Stimulated activated CD4-positive, alpha-beta T cell treated with anti-CD3 and anti-CD28 coated beads, Interleukin-4, amount 100 ng/mL, for 1 hour (primary cell): Measurements from ENCODE around the gene OCIAD2.
"Not testable (repeated sequence)": the region's sequence is repeated elsewhere in the genome, so short reads cannot be mapped to it uniquely, and the experiment has no call there.

Experiments used
- DNase-seq: peaks from one replicate; pipeline ENCODE4 v3.0.0-alpha.2; 2020

Gene OCIAD2

DNA sequence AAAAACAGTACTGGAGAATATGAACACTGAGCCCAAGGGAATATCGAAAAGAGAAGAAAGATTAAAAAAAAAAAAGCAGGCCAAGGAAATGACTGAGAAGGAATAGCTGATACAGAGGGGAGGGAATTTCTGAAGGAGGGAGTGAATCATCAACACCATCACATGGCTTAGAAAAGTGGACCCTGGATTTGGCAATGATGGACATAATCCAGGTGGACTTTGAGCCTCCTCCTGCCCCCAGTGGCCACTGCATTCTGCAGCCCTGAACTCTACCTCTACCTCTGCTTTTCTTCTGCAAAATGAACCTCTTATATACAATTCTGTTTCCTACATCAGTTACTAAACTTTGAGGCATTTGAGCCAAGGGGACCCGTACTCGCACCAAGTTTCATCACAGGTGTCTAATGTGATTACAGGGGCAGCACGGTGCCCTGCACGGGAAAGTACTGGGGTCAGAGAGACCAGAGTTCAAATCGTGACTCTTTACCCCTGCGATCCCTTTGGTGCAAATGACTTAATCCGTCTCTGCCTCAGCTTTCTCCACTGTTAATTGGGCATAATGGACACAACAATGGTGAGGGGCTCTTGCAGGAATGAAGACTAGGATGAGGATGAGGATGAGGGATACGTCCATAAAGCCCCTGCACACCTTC is 1.1 kb downstream of the OCIAD2 start:
- DNase-seq: no peak

DNA sequence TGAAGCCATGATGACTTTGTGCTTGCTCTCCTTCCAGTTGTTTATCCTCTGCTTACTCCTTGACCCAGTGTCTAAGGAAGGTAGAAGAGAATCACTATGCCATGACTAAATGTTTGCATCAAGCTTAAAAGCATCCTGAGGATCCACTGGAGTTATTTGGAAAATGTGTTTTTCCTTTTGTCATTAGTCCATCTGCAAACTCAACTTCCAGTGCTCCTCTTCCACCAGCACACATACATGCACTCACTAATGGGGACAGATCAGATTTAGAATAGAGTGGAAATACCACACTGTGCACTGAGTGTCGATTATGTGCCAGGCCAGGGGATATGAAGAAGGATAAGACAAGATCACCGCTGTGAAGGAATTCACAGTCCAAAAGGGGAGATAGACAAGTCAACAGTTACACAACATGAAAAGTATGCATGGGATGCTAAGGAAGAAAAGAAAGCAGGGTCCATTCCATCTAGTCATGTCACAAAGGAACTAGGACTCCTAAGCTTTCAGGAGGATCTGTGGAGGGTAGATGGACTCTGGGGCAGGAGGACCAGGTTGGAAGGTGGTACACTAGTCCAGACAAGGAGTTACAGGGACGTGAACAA is 1.9 kb downstream of the OCIAD2 start:
- DNase-seq: no peak

DNA sequence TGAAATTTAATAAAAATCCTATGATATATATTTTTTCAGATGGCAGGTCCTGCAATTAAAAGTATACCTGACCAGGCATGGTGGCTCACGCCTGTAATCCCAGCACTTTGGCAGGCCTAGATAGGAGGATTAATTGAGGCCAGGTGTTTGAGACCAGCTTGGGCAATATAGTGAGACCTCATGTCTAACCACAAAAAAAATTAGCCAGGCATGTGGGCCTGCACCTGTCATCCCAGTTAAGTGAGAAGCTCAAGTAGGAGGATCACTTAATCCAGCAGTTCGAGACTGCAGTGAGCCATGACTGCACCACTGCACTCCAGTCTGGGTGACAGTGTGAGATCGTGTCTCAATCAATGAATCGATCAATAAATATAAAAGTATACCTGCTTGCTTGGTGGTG is 2.5 kb downstream of the OCIAD2 start:
- DNase-seq: no peak

DNA sequence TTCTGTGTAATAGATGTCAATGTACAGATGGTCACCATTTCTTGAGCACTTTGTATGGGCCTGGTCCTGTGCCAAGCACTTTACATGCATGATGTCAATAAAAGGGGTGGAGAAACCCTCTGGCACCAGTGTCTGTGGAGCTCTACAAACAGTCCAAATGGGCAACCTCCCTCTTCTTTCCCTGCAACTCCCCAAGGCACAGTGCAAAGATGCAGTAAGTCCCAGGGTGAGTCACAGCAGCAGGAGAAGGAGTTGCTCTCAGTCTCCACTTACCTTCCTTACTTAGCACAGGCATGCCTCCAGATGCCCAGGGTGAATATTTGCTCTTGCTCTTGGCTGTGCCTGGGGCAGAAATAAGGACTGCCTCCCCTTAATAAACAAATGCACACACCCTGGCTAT is 4.3 kb downstream of the OCIAD2 start:
- no peak for DNase-seq

DNA sequence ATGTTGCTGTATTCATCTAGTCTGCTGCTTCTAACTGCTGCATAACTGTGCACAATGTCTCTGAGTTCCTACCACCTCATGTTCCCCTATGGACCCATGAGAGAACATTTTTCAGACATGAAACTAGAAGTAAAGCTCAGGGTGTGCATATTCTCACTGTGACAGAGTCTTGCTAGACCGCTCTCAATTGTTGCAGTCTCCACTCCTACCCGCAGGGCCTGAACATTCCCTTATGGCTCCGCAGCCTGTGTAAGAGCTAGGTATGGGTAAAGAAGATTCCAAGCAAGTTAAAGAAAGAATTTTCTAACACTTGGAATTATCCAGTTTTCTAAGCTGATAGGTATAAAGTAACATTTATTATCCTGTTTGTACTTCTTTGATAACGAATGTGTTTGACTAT is 5.4 kb downstream of the OCIAD2 start:
- DNase-seq: no peak

DNA sequence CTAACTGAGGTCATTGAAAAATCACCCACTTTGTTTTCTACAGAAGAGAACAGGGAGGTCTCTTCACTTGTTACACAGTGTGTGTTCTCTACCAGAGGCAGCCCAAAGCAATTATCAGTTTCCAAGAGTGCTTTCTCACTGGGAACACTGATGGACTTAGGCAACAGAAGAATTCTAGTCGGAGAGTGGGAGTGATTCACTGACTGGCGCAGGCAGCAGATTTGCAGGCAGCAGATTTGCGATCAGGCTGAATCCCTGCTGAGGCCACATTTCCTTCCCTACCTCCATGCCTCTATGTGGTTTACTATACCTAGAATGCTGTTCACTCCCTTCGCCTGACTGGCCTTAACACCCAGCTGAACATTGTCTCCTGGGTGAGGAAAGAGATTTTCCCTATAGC is 6.6 kb downstream of the OCIAD2 start:
- no peak for DNase-seq

DNA sequence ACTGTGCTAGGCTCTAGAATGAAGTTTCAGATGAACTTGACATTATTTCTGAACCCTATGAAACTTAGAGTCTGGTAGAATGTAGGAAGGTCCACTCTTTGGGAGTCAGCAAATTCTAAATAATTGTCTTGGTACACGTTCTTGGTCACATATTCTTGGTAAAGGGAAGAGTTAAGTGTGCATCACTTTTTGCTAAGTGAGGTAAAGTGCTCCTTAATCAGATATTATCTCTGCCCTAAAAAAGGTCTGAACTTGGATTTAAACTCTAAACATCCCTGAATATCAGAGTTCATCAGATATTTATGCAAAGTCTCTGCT is 7.2 kb downstream of the OCIAD2 start:
- DNase-seq: no peak

DNA sequence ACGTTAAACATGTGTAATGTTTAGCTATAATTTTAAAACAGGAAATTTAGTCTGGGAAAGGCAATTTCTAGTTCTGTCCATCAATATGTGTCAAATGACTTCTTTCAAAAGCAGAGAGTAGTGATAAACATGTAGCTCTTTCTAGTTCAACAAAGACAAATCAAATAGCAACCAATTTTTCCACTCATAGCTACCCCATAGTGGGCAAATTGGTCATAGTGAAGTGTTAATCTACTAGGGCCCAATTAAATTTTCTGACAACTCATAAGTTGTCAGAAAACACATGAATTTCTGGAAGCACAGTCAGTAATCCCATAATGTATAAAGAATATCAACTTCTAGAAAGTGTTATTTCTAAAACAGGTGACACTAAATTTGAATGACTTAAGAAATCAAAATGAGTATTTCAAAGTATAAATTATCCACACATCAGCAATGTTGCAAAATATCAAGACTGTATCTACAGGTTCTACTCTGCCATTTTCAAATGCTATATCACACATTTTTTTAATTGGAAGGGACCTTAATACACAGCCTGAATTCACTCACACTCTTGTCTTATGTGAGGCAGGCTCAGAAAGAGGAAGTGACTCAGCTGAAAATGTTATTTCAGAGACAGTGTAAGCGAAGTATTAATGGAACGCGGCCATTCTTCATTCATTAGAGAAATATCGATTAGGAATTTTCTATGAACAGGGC is 7.7 kb downstream of the OCIAD2 start:
- no peak for DNase-seq

DNA sequence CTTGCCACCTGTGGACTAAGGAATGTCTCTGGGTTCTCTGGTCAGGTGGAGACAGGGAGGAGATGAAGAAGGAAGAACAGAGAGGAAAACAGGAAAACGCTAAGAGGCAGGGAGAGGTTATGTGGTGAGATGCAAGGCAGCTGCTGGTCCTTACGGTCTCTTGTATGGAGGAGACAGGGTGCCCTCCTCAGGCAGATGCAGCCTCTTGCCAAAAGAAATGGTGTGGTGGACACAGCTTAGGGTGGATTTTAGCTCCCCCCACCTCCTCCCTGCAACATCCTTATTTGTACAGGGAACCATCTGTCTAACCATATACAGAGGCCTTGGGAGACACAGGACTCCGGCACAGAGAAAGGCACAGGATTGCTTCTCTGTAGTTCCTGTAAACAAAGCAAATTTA is 9.7 kb downstream of the OCIAD2 start:
- DNase-seq: no peak

DNA sequence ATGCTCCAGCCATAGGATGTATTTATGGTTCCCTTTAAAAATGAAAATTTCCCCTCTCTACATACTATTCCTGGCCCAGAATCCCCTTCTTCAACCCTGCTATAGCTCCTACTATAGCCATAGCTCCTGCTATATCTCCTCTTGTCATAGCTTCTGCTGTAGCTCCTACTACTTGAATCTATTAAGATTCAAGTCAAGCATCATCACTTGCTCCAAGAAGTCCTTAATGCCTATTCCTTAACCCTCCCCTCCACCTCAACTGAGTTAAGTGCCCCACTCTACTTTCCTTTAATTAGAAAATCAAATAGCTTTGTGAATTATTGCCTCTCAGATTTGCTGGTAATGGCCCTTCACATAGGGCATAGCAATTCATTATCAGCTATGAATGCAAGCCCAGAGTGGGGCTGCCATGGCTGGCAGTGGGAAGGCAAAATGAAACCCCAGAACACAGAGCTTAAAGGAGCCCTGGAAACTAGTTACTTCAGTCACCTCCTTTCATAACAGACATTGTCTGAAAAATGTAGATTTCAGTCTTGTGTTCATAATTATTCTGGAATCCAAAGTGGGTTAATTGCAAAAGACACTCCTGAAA is 15.4 kb downstream of the OCIAD2 start:
- no peak for DNase-seq

DNA sequence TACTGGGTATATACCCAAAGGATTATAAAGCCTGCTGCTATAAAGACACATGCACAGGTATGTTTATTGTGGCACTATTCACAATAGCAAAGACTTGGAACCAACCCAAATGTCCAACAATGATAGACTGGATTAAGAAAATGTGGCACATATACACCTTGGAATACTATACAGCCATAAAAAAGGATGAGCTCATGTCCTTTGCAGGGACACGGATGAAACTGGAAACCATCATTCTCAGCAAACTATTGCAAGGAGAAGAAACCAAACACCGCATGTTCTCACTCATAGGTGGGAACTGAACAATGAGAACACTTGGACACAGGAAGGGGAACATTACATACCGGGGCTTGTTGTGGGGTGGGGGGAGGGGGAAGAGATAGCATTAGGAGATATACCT is 16.8 kb downstream of the OCIAD2 start:
- DNase-seq: not testable (repeated sequence)

DNA sequence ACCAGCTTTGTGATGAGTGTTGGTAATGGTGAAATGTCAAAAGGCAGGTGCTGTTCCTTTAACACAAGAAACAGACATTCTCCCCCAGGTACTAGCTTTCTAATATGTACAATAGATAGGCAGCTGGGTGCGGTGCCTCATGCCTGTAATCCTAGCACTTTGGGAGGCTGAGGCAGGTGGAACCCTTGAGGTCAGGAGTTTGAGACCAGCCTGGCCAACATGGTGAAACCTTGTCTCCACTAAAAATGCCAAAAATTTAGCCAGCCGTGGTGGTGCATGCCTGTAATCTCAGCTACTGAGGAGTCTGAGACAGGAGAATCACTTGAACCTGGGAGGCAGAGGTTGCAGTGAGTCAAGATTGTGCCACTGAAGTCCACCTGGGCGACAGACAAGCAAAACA is 24.9 kb downstream of the OCIAD2 start:
- not testable (repeated sequence) for DNase-seq

DNA sequence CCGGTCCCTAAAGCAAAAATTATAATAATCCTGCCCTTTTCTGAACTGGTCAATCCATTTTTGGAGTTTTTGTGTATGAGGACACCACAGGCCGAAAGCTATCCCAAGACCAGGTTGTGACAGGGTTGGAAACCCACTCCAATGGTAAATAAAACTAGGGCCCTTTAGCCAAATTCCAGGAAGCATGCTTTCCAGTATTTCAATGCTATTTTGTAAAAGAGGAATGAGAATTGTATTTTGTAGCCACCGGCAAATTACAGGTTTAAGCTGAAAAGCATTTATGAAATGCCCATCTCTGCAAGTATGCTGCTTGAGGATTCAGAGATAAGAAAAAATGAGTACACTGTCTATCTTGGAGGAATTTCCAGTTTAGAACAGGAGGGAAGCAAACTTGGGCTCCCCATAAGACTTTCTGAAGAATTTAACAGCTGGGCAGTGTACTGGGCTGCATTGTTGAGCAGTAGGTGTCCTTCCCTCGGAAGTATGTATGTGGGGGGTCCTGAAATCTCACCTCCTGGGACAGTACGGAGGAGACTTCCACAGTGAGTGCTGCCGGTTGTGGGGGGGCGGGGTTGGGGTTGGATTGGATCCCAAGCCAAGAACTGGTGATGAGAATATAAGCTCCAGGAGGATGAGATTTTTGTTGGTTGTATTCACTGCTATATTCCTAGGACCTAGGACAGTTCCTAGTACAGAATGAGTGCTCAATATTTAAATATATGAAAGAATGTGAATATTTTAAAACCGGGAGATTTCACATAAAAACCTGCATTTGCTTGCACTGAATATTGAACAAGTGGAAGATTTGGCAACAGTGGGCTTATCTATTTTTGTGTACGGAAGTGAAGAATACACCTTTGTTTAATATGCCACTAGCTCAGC is 26.8 kb downstream of the OCIAD2 start:
- DNase-seq: no peak

DNA sequence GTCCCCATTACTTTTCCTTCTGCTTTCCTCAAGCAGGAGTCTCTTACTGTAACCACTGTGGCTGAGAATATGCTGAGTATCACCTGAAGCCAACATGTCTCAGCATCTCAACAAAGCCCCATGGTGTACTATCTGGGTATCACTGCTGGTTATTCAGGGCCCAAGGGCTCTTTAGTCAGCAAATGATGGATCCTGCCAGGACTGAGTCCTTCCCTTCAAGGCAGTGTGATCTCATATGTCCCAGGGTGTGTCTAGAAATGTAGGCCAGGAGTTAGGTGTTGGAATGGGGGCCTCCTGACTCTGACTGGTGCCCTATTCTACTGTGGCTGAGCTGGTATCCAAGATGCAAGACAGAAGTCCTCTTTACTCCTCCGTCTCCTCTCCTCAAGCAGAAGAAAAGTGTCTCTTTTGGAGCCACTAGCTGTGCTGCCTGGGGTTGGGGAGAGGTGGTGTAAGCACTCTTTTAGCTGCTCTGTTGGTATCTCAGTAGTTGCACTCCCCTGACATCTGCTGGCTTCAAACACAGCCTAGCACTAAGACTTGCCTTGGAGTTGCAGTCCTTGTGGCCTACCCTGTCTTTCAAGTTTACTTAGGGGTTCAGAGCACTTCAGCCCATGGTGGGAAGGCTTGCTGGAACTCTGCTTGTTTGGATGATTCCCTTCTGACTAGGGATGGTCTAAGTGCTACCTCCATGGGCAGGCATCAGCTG is 28.6 kb downstream of the OCIAD2 start:
- DNase-seq: no peak

DNA sequence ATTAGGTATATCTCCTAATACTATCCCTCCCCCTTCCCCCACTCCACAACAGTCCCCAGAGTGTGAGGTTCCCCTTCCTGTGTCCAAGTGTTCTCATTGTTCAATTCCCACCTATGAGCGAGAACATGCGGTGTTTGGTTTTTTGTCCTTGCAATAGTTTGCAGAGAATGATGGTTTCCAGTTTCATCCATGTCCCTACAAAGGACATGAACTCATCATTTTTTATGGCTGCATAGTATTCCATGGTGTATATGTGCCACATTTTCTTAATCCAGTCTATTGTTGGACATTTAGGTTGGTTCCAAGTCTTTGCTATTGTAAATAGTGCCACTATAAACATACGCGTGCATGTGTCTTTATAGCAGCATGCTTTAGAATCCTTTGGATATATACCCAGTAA is 41.9 kb downstream of the OCIAD2 start:
- DNase-seq: not testable (repeated sequence)

DNA sequence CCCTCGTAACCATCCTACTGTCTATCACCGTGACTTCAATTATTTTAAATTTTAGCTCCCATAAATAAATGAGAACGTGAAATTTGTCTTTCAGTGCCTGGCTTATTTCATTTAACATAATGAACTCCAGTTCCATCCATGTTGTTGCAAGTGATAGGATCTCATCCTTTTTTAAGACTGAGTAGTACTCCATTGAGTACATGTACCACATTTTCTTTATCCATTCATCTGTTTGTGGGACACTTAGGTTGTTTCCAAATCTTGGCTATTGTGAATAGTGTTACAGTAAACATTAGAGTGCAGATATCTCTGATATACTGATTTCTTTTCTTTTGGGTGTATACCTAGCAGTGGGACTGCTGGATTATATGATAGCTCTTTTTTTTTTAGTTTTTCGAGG is 42.8 kb downstream of the OCIAD2 start:
- no peak for DNase-seq

DNA sequence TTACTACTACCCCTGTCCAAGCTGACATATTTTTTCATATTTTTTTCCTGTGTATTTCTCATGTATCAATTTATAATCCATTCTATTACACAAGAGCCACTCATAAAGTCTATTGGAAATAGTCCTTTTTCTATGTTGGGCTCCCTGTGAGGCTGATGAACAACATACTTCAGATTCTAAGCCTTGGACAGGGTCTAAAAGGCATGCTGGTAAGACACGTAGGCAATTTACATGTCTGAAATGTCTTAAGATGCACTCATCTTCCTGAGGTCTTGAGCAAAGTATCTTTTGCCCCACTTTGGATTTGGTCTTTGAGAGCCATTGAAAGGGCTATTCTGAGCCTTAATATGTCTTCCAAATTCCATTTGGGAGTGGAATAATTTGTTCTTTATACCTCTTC is 43.9 kb downstream of the OCIAD2 start:
- no peak for DNase-seq

DNA sequence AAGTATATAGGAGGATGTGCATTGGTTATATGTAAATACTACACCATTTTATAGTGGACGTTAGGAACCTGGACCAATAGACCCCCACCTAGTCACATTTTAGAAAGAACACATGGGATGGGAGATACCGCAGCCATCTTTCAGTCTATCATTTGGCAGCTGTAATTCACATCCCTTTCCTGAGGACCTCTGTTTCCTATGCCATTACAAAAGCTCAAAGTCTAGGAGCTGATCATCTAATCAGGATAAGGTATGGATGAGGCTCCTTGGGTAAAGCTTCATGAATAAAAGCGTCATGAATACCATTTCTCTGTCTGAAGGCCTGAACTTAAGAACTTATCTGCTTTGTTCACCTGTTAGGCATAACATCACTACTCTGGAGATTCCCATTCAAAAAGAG is 44.5 kb downstream of the OCIAD2 start:
- no peak for DNase-seq

DNA sequence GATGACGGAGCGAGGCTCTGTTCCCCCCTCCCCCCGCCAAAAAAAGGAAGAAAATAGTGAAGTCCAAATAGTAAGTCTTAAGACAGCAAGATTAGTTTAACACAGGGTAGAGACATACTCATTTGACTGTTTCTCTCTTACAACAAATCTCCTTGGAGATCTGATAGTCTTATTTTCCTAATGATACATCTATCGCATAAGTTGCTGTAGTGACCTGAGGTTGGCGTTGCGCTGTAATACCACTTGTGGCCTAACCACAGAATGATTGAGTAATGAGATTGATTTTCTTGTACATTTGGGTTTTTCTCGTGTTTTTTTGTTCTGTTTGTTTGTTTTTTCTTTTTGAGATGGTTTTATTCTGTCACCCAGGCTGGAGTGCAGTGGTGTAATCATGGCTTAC is 48.4 kb downstream of the OCIAD2 start:
- DNase-seq: no peak

DNA sequence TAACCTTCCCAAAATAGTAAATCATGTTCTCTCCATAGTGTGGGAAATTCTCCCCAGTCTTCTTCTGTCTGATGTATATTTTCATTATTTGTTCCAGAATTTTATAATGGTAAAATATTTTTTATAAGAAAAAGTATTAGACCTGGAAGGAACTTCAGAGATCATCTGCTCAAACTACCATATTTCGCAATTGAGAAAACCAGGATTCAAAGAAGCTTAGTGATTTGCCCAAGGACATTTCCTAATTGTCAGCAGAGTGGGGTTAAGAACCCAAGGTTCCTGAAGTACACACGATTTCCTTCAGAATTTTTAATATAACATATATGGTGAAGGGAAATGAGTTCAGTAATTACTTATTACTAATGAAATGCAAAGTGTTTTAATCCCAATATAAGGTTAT is 51.6 kb downstream of the OCIAD2 start:
- no peak for DNase-seq

DNA sequence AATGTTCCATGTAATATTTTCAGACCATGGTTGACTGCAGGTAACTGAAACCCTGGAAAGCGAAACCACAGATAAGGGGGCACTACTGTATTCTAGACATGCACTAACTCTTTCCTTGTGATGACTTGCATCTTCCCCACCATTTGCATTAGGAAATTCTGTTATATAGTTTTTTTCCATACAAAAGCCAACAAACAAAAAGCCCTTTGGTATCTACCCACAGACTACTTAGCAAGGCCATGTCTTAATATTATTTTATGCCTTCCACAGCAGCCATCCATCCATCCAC is 52.2 kb downstream of the OCIAD2 start:
- no peak for DNase-seq

DNA sequence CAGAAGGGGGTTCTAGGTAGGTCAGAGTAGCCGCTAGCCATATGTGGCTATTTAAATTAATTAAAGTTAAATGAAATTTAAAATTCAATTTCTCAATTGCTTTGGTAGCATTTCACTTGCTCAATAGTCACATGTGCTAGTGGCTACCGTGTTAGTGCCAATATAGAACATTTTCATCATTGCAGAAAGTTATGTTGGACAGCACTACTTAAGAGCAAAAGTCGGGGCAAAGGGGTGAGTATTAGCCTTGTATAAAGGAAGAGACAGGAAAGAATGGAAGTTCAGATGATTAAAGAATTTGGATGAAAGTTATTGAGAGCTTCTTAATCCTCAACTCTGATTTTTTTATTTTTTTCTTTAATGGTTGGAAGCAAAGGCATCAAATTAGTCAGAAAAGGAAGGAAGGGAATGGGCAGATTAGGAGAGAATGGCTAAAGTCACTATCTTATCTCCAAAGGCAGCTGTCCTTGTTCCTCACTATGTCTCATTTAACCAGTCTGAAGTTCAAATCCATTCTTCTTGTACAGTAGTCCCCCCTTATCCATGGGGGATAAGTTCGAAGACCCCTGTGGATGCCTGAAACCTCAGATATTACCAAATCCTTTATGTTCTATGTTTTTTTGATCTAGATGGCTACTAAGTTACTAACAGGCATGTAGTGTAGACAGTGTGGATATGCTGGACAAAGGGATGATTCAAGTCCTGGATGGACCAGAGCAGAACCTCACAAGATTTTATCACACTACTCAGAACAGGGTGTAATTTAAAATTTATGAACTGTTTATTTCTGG is 52.8 kb downstream of the OCIAD2 start:
- DNase-seq: no peak
